H1 (cell line): ENCODE data around the gene FRAT2. TPM values are rescaled to one million over a fixed set of nuclear protein-coding genes. Genes with fewer than 3 reads are reported as not detected.
A peak's percentile ranks its signal among the peaks of the same experiment; 100 is the strongest.

Experiments used
- CHD7 ChIP-seq: fragments of 300-600 bp; sonication (generic); IDR thresholded peaks from 2 replicates; pipeline ENCODE4 v1.7.1; 2012; ENCODE audit warnings: low read length, moderate library complexity, mild to moderate bottlenecking, inconsistent platforms; ENCODE audit not compliant: insufficient replicate concordance
- FOSL1 ChIP-seq: IDR thresholded peaks from 2 replicates; pipeline ENCODE4 v1.6.1; 2011; ENCODE audit warnings: mild to moderate bottlenecking, low read depth, low read length, moderate library complexity; ENCODE audit not compliant: insufficient read depth
- PHF8 ChIP-seq: fragments of 200-600 bp; sonication (generic); conservative IDR thresholded peaks from 2 replicates; pipeline ENCODE4 v1.7.1; 2012; ENCODE audit warnings: low read depth, mild to moderate bottlenecking, inconsistent platforms, low read length, moderate library complexity
- POLR2AphosphoS5 ChIP-seq: IDR thresholded peaks from 2 replicates; pipeline ENCODE4 v1.6.1; 2011; ENCODE audit warnings: low read depth, low read length
- POU5F1 ChIP-seq: IDR thresholded peaks from 2 replicates; pipeline ENCODE4 v1.6.1; 2011; ENCODE audit warnings: low read depth, mild to moderate bottlenecking, low read length, moderate library complexity
- RNF2 ChIP-seq: fragments of 200-900, 300-1000 bp; sonication (generic); IDR thresholded peaks from 2 replicates; pipeline ENCODE4 v1.7.1; 2016; ENCODE audit warnings: borderline replicate concordance, low read depth, mild to moderate bottlenecking, antibody characterized with exemption, low read length; ENCODE audit not compliant: poor library complexity, severe bottlenecking; ENCODE audit errors: missing control alignments
- TAF7 ChIP-seq: optimal IDR thresholded peaks from 2 replicates; pipeline ENCODE3; 2011; ENCODE audit warnings: low read depth, mild to moderate bottlenecking, inconsistent platforms, low read length, moderate library complexity, borderline replicate concordance
- USF2 ChIP-seq: IDR thresholded peaks from 2 replicates; pipeline ENCODE4 v1.6.1; 2011; ENCODE audit warnings: low read length, improper control_type of control experiment
- polyA plus RNA-seq, 7 experiments: library from polyadenylated mRNA; depleted of rRNA in 3 of 7; stranded (reverse) in 5 of 7; unstranded in 2 of 7; fragments of >200 nt in 5 of 7; fragments of 200-250 nt in 2 of 7; gene quantifications; 1 replicate in 5 of 7; 2 replicates in 1 of 7; 4 replicates in 1 of 7; pipeline versions ENCODE4 v1.2.1 to v1.2.3, GENCODE V29; 2011 to 2013; ENCODE audit warnings: missing spikeins in 2 of 7, mixed read lengths in 2 of 7
- total RNA-seq: library from RNA; stranded (reverse); fragmentation: NEBNext Ultra II Directional; extraction: Animal tissue kit (Norgen Biotek cat#: 25700); gene quantifications from 2 replicates; pipeline ENCODE4 v1.2.1, GENCODE V29; 2021

FRAT2 gene
- total and polyA plus RNA-seq, 2 of the 8 experiments (the other 6 are each of a cell fraction or from before 2014, with no cell fraction given), result 47.4 to 83.0 TPM

- TF ChIP-seq USF2, result no peak
- no peak for TF ChIP-seq CHD7
- TF ChIP-seq TAF7, result no peak
- TF ChIP-seq POU5F1, result no peak
- no peak for TF ChIP-seq RNF2
- TF ChIP-seq FOSL1, result no peak
- TF ChIP-seq POLR2AphosphoS5, result 0 out of 2 replicates have a peak, but pooled peaks have one; percentile 21
- TF ChIP-seq PHF8, result no peak
Measured at GRCh38 chr10:97332591-97333350, 1.8 kb downstream of the FRAT2 start (continued).
